Measurements from ENCODE around the gene RIPOR3.

RIPOR3 gene

GRCh38 chr20:50567860-50568548 lies 123.3 kb downstream of the RIPOR3 start:
- H3K79me2 ChIP-seq (ENCODE audit: low read length), result peaks cover 95% of the 10 kb centered on the region

GRCh38 chr20:50565871-50566270 lies 125.5 kb downstream of the RIPOR3 start:
- no peaks in the 10 kb centered on the region for H3K9me3 ChIP-seq (ENCODE audit: insufficient read depth, low read length)
- peak overlapping the region; percentile 9; the same call in 1 of the 2 replicates for H3K27ac ChIP-seq (ENCODE audit: low read length)
- peaks cover 69% of the 10 kb centered on the region for H4K20me1 ChIP-seq (ENCODE audit: insufficient read depth, low read length)
- peaks cover 94% of the 10 kb centered on the region for H3K79me2 ChIP-seq (ENCODE audit: low read length)
- no peak for TF ChIP-seq EZH2phosphoT487 (IDR thresholded peaks at IDR 0.05; ENCODE audit: low read depth)
- TF ChIP-seq CTCF (IDR thresholded peaks at IDR 0.05; ENCODE audit: low read depth, low read length), result no peak
- no peaks in the 10 kb centered on the region for H3K27me3 ChIP-seq (ENCODE audit: low read depth, low read length)
- no peak overlapping the region for H2AFZ ChIP-seq (ENCODE audit: low read depth, low read length)
- no peak overlapping the region for H3K4me3 ChIP-seq (ENCODE audit: low read length)
- H3K9ac ChIP-seq (ENCODE audit: low read length), result no peak overlapping the region
- H3K4me1 ChIP-seq (ENCODE audit: low read length), result peaks cover 98% of the 10 kb centered on the region
- peaks cover 81% of the 10 kb centered on the region for H3K36me3 ChIP-seq (replicated peaks; ENCODE audit: low read depth, low read length)
- H3K4me2 ChIP-seq (ENCODE audit: low read length), result no peak overlapping the region

More at GRCh38 chr20:50567860-50568548, 123.3 kb downstream of the RIPOR3 start:
- TF ChIP-seq EZH2phosphoT487 (IDR thresholded peaks at IDR 0.05; ENCODE audit: low read depth), result no peak
- no peak for TF ChIP-seq CTCF (IDR thresholded peaks at IDR 0.05; ENCODE audit: low read depth, low read length)
- no peak overlapping the region for H2AFZ ChIP-seq (ENCODE audit: low read depth, low read length)
- H3K4me3 ChIP-seq (ENCODE audit: low read length), result no peak overlapping the region
- peaks cover 86% of the 10 kb centered on the region for H3K36me3 ChIP-seq (replicated peaks; ENCODE audit: low read depth, low read length)
- no peaks in the 10 kb centered on the region for H3K27me3 ChIP-seq (ENCODE audit: low read depth, low read length)
- H3K9me3 ChIP-seq (ENCODE audit: insufficient read depth, low read length), result no peaks in the 10 kb centered on the region
- H3K27ac ChIP-seq (ENCODE audit: low read length), result peak overlapping the region; percentile 97
- peaks cover 73% of the 10 kb centered on the region for H4K20me1 ChIP-seq (ENCODE audit: insufficient read depth, low read length)
- H3K4me1 ChIP-seq (ENCODE audit: low read length), result peaks cover 98% of the 10 kb centered on the region
- H3K9ac ChIP-seq (ENCODE audit: low read length), result no peak overlapping the region
- H3K4me2 ChIP-seq (ENCODE audit: low read length), result no peak overlapping the region

GRCh38 chr20:50565383-50565782 lies 126.0 kb downstream of the RIPOR3 start:
- Histone ChIP-seq H3K9ac (ENCODE audit: low read length) (no peak overlapping the region), H3K9me3 (ENCODE audit: insufficient read depth, low read length) (no peaks in the 10 kb centered on the region), H3K4me2 (ENCODE audit: low read length) (no peak overlapping the region), H3K79me2 (ENCODE audit: low read length) (peaks cover 94% of the 10 kb centered on the region), H3K4me1 (ENCODE audit: low read length) (peaks cover 98% of the 10 kb centered on the region), H3K4me3 (ENCODE audit: low read length) (no peak overlapping the region), H3K36me3 (replicated peaks; ENCODE audit: low read depth, low read length) (peaks cover 82% of the 10 kb centered on the region), H2AFZ (ENCODE audit: low read depth, low read length) (no peak overlapping the region), H3K27me3 (ENCODE audit: low read depth, low read length) (no peaks in the 10 kb centered on the region), H4K20me1 (ENCODE audit: insufficient read depth, low read length) (peaks cover 69% of the 10 kb centered on the region), H3K27ac (ENCODE audit: low read length) (peak overlapping the region; percentile 9; the same call in 1 of the 2 replicates)
- TF ChIP-seq CTCF (IDR thresholded peaks at IDR 0.05; ENCODE audit: low read depth, low read length) (no peak), EZH2phosphoT487 (IDR thresholded peaks at IDR 0.05; ENCODE audit: low read depth) (no peak)

- Histone ChIP-seq H3K27me3 (ENCODE audit: low read depth, low read length) (no peaks in the 10 kb centered on the region), H3K36me3 (replicated peaks; ENCODE audit: low read depth, low read length) (peaks cover 75% of the 10 kb centered on the region), H4K20me1 (ENCODE audit: insufficient read depth, low read length) (peaks cover 88% of the 10 kb centered on the region), H2AFZ (ENCODE audit: low read depth, low read length) (no peak overlapping the region), H3K9ac (ENCODE audit: low read length) (no peak overlapping the region), H3K27ac (ENCODE audit: low read length) (no peak overlapping the region), H3K79me2 (ENCODE audit: low read length) (peaks cover 99% of the 10 kb centered on the region), H3K9me3 (ENCODE audit: insufficient read depth, low read length) (no peaks in the 10 kb centered on the region), H3K4me3 (ENCODE audit: low read length) (no peak overlapping the region), H3K4me1 (ENCODE audit: low read length) (peaks cover 94% of the 10 kb centered on the region), H3K4me2 (ENCODE audit: low read length) (no peak overlapping the region)
- TF ChIP-seq CTCF (IDR thresholded peaks at IDR 0.05; ENCODE audit: low read depth, low read length) (no peak), EZH2phosphoT487 (IDR thresholded peaks at IDR 0.05; ENCODE audit: low read depth) (no peak)
These were observed 128.0 kb downstream of the RIPOR3 start for GRCh38 chr20:50563133-50563944.

Measured in OCI-LY3 (cell line).